Keratinocyte (primary cell): ENCODE results near the gene ADISSP. TPM values are rescaled to one million over a fixed set of nuclear protein-coding genes. Genes with fewer than 3 reads are reported as not detected.

ENCODE experiments used
- DNase-seq: peaks from one replicate; pipeline ENCODE4 v3.0.0-alpha.2; 2011; ENCODE audit warnings: low read depth, missing footprints, low spot score
- FAIRE-seq: peaks from 2 replicates; lab custom pipeline; 2011; peaks lifted over from hg19 to GRCh38; lab: Jason Lieb, UNC
- H2AFZ ChIP-seq: 2 replicates; pipeline ENCODE4 v1.6.0; 2012; ENCODE audit warnings: low read length, control low read depth, inconsistent platforms; ENCODE audit not compliant: control insufficient read depth
- H3K27ac ChIP-seq: 2 replicates; pipeline ENCODE4 v1.5.1; 2011; ENCODE audit warnings: low read length; ENCODE audit not compliant: control insufficient read depth, insufficient read depth
- H3K27me3 ChIP-seq: 3 replicates; pipeline ENCODE4 v1.6.0; 2011; ENCODE audit warnings: low read length; ENCODE audit not compliant: control insufficient read depth, insufficient read depth; ENCODE audit errors: extremely low read depth
- H3K36me3 ChIP-seq, 2 experiments: 2 replicates in 1 of 2; 3 replicates in 1 of 2; pipeline ENCODE4 v1.5.1; 2011; ENCODE audit warnings: low read length in 2 of 2, mild to moderate bottlenecking in 1 of 2; ENCODE audit not compliant: control insufficient read depth in 2 of 2, insufficient read depth in 2 of 2; ENCODE audit errors: extremely low read depth in 1 of 2
- H3K4me1 ChIP-seq: 3 replicates; pipeline ENCODE4 v1.5.1; 2011; ENCODE audit warnings: low read length; ENCODE audit not compliant: control insufficient read depth, insufficient read depth; ENCODE audit errors: extremely low read depth
- H3K4me2 ChIP-seq: 3 replicates; pipeline ENCODE4 v1.6.0; 2011; ENCODE audit warnings: low read depth, low read length; ENCODE audit not compliant: control insufficient read depth, insufficient read depth; ENCODE audit errors: extremely low read depth
- H3K4me3 ChIP-seq, 3 experiments: fragments of 200-600 bp in 1 of 3; sonication (generic) in 1 of 3; 2 replicates in 2 of 3; 3 replicates in 1 of 3; pipeline ENCODE4 v1.5.1; 2011 to 2016; ENCODE audit warnings: low read length in 3 of 3, mild to moderate bottlenecking in 3 of 3, control low read depth in 2 of 3, inconsistent platforms in 1 of 3, low read depth in 1 of 3, mixed read lengths in 1 of 3, mixed run types in 1 of 3, moderate library complexity in 1 of 3; ENCODE audit not compliant: control insufficient read depth in 2 of 3, insufficient read depth in 2 of 3; ENCODE audit errors: extremely low read depth in 1 of 3
- H3K79me2 ChIP-seq: 2 replicates; pipeline ENCODE4 v1.6.0; 2012; ENCODE audit warnings: low read length; ENCODE audit not compliant: control insufficient read depth, insufficient read depth
- H3K9ac ChIP-seq: 3 replicates; pipeline ENCODE4 v1.6.0; 2011; ENCODE audit warnings: low read length; ENCODE audit not compliant: control insufficient read depth, insufficient read depth; ENCODE audit errors: extremely low read depth
- H3K9me1 ChIP-seq: 3 replicates; pipeline ENCODE4 v1.6.0; 2011; ENCODE audit warnings: low read length; ENCODE audit not compliant: control insufficient read depth, insufficient read depth; ENCODE audit errors: extremely low read depth
- H3K9me3 ChIP-seq: 2 replicates; pipeline ENCODE4 v1.5.1; 2012; ENCODE audit warnings: low read depth, low read length; ENCODE audit not compliant: control insufficient read depth
- H4K20me1 ChIP-seq: 3 replicates; pipeline ENCODE4 v1.6.0; 2011; ENCODE audit warnings: low read length; ENCODE audit not compliant: control insufficient read depth, insufficient read depth; ENCODE audit errors: extremely low read depth
- EZH2 ChIP-seq: IDR thresholded peaks from one replicate; pipeline ENCODE4 v1.6.1; 2012; ENCODE audit warnings: inconsistent platforms, mild to moderate bottlenecking, low read length, moderate library complexity
- dilution Hi-C: fragments of 300-500 bp; cut with MboI; formaldehyde crosslinking; loops from one replicate; pipeline ENCODE4 v1.7.0; 2020; ENCODE audit warnings: low sequenced_read_pairs; ENCODE audit not compliant: extremely low pct_ligation_motif_present
- polyA plus RNA-seq, 5 experiments: library from polyadenylated mRNA; depleted of rRNA in 3 of 5; stranded (reverse) in 3 of 5; stranded (forward) in 1 of 5; unstranded in 1 of 5; fragments of >200 nt; gene quantifications; 1 replicate in 1 of 5; 2 replicates in 3 of 5; 3 replicates in 1 of 5; pipeline versions ENCODE4 v1.2.1 to v1.2.3, GENCODE V29; 2011 to 2012; ENCODE audit warnings: missing spikeins in 2 of 5, low read depth in 1 of 5, low replicate concordance in 1 of 5
- TF ChIP-seq, protein P1 (sequence below), 3 experiments: IDR thresholded peaks in 1 of 3; conservative IDR thresholded peaks in 1 of 3; optimal IDR thresholded peaks in 1 of 3; 2 replicates in 2 of 3; 3 replicates in 1 of 3; pipeline versions ENCODE3 to v1.5.1; 2011; ENCODE audit warnings: low read length in 3 of 3, mild to moderate bottlenecking in 3 of 3, moderate library complexity in 2 of 3, control low read depth in 1 of 3, inconsistent platforms in 1 of 3; ENCODE audit not compliant: insufficient read depth in 2 of 3; ENCODE audit errors: extremely low read depth in 1 of 3

The ADISSP gene
- polyA plus RNA-seq, 1 donor (not counting 4 experiments of a cell fraction or from before 2014, with no cell fraction given) = 28.2 TPM

DNA sequence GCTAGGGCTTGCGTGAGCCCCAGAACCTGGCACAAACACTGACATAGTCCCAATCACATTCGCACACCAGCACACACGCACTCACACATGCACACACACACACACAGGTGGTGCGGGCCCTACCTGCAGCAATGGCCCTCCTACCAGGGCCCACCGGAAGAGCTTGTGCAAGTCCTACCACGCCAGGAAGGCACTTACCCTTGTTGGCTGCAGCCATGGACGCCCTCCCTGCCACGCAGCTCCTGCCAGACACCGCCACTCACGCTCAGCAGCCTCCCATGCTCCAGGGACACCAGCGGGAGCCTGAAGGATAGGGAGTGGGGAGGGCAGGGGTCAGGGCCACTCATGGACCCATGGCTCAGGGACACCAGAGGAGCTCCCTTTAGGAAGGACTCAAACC is 7.7 kb downstream of the ADISSP start:
- no peak for TF ChIP-seq EZH2
- TF ChIP-seq, protein P1, sequence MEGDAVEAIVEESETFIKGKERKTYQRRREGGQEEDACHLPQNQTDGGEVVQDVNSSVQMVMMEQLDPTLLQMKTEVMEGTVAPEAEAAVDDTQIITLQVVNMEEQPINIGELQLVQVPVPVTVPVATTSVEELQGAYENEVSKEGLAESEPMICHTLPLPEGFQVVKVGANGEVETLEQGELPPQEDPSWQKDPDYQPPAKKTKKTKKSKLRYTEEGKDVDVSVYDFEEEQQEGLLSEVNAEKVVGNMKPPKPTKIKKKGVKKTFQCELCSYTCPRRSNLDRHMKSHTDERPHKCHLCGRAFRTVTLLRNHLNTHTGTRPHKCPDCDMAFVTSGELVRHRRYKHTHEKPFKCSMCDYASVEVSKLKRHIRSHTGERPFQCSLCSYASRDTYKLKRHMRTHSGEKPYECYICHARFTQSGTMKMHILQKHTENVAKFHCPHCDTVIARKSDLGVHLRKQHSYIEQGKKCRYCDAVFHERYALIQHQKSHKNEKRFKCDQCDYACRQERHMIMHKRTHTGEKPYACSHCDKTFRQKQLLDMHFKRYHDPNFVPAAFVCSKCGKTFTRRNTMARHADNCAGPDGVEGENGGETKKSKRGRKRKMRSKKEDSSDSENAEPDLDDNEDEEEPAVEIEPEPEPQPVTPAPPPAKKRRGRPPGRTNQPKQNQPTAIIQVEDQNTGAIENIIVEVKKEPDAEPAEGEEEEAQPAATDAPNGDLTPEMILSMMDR (optimal IDR thresholded peaks at IDR 0.05 in 1 of 3, IDR thresholded peaks at IDR 0.05 in 1 of 3, conservative IDR thresholded peaks at IDR 0.05 in 1 of 3; ENCODE audit: extremely low read depth in 1 of 3, insufficient read depth in 2 of 3, low read length in 3 of 3) = no peak
- no peak overlapping the region for H3K4me2 ChIP-seq
- no peaks in the 10 kb centered on the region for H3K4me1 ChIP-seq
- no peak overlapping the region for H2AFZ ChIP-seq
- no peak for FAIRE-seq
- no peaks in the 10 kb centered on the region for H3K27me3 ChIP-seq
- DNase-seq = no peak
- H4K20me1 ChIP-seq = no peaks in the 10 kb centered on the region
- peaks cover 4% of the 10 kb centered on the region for H3K79me2 ChIP-seq
- no peaks in the 10 kb centered on the region for H3K9me1 ChIP-seq
- H3K4me3 ChIP-seq = no peak overlapping the region
- dilution Hi-C loops = no loop called here
- H3K36me3 ChIP-seq = peaks cover 4 to 18% of the 10 kb centered on the region in 2 experiments
- H3K9me3 ChIP-seq = no peaks in the 10 kb centered on the region
- H3K9ac ChIP-seq = no peak overlapping the region
- H3K27ac ChIP-seq = no peak overlapping the region

DNA sequence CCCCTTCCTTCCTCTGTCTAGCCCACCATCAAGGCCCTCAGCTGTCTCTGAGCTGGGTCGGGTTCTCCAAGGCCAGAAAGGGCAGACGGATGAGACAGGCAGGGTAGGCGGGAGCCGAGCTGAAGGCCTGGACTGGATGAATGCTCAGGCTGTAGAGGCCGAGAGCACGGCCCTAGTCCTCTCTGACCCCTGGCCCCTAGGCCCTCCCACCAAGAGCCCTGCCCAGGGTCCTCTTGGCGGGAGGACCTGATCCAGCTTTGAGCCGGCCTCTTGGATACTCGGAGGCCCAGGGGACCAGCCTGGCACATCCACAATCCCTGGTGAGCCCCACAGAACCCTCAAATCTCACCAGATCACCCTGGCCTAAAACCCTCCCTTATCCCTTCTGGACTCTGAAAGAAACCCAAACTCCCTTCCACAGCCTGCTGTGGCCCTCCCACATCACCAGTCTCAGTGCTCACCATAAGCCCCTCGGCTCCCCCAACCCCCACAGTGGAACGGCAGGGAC is 8.2 kb downstream of the ADISSP start:
- no peak overlapping the region for H3K9ac ChIP-seq
- peaks cover 3% of the 10 kb centered on the region for H3K79me2 ChIP-seq
- FAIRE-seq = no peak
- H3K27me3 ChIP-seq = no peaks in the 10 kb centered on the region
- no peaks in the 10 kb centered on the region for H4K20me1 ChIP-seq
- H2AFZ ChIP-seq = no peak overlapping the region
- no peak for DNase-seq
- dilution Hi-C loops = no loop called here
- no peak overlapping the region for H3K4me2 ChIP-seq
- H3K4me1 ChIP-seq = no peaks in the 10 kb centered on the region
- no peaks in the 10 kb centered on the region for H3K9me3 ChIP-seq
- peaks cover 4 to 16% of the 10 kb centered on the region in 2 experiments for H3K36me3 ChIP-seq
- no peak overlapping the region for H3K27ac ChIP-seq
- H3K9me1 ChIP-seq = no peaks in the 10 kb centered on the region
- H3K4me3 ChIP-seq = no peak overlapping the region
- TF ChIP-seq, protein P1 (optimal IDR thresholded peaks at IDR 0.05 in 1 of 3, IDR thresholded peaks at IDR 0.05 in 1 of 3, conservative IDR thresholded peaks at IDR 0.05 in 1 of 3; ENCODE audit: extremely low read depth in 1 of 3, insufficient read depth in 2 of 3, low read length in 3 of 3) = no peak
- no peak for TF ChIP-seq EZH2
